ENCODE results near the gene ZNF22. TPM values are rescaled to one million over a fixed set of nuclear protein-coding genes. Genes with fewer than 3 reads are reported as not detected.

ZNF22 gene
- total RNA-seq, 1 experiment from 2014 or later, result 13.5 TPM

- ATAC-seq (no peak), DNase-seq (ENCODE audit: low read depth, low spot score) (no peak)
- CTCF ChIA-PET, result no interaction called here
- no peaks in the 10 kb centered on the region for H3K79me2 ChIP-seq (ENCODE audit: insufficient read depth, low read length)
- intact Hi-C loops (cut with micrococcal nuclease), result no loop called here
- no peaks in the 10 kb centered on the region for H3K9me2 ChIP-seq (ENCODE audit: insufficient read depth)
- no peak overlapping the region for H3K27ac ChIP-seq (ENCODE audit: low read depth, low read length)
- H3K9ac ChIP-seq (ENCODE audit: low read length), result no peak overlapping the region
- no peaks in the 10 kb centered on the region for H4K20me1 ChIP-seq (ENCODE audit: insufficient read depth)
- H3K27me3 ChIP-seq (ENCODE audit: insufficient read depth, low read length), result 0 out of 2 replicates have a peak, but pooled peaks cover 5% of the 10 kb centered on the region
- TF ChIP-seq POLR2AphosphoS5 (IDR thresholded peaks at IDR 0.05; ENCODE audit: low read depth, low read length), result no peak
- no peak for TF ChIP-seq YY1 (IDR thresholded peaks at IDR 0.05; ENCODE audit: extremely low read depth, insufficient replicate concordance, low read depth, low read length)
- POLR2A ChIA-PET, result no interaction called here
- RAD21 ChIA-PET (ENCODE audit: low non-redundant PET in 1 of 2, low total read pairs in 2 of 2, uncharacterized antibody in 2 of 2, unreplicated experiment in 2 of 2), result no interaction called here
- no peak overlapping the region for H3K4me2 ChIP-seq (ENCODE audit: low read length)
- BruUV-seq (replicated peaks), result no TSS peak
- peaks cover 0 to 7% of the 10 kb centered on the region in 2 experiments; a peak in 1 of 4 replicates for H3K4me1 ChIP-seq (ENCODE audit: control insufficient read depth in 1 of 2, insufficient read depth in 2 of 2, low read length in 2 of 2)
- H3K9me3 ChIP-seq (ENCODE audit: control insufficient read depth in 1 of 2, insufficient read depth in 1 of 2, low read depth in 1 of 2, low read length in 2 of 2), result no peaks in the 10 kb centered on the region
- no peak overlapping the region for H2AFZ ChIP-seq (ENCODE audit: low read depth, low read length, poor library complexity, severe bottlenecking)
- H3K4me3 ChIP-seq (replicated peaks in 1 of 2; ENCODE audit: low read depth in 1 of 2, low read length in 2 of 2), result no peak overlapping the region
- no peaks in the 10 kb centered on the region for H3K36me3 ChIP-seq (ENCODE audit: control insufficient read depth in 1 of 2, insufficient read depth in 2 of 2, low read length in 2 of 2)
Observed at GRCh38 chr10:44995914-44996669, 4.6 kb upstream of the ZNF22 start.

GRCh38 chr10:44997105-44997748, 3.5 kb upstream of the ZNF22 start:
- no peaks in the 10 kb centered on the region for H3K36me3 ChIP-seq (ENCODE audit: control insufficient read depth in 1 of 2, insufficient read depth in 2 of 2, low read length in 2 of 2)
- TF ChIP-seq SRF (IDR thresholded peaks at IDR 0.05; ENCODE audit: low read depth), result no peak
- no peak for TF ChIP-seq ZBTB33 (IDR thresholded peaks at IDR 0.05; ENCODE audit: extremely low read depth, insufficient replicate concordance, low read length)
- TF ChIP-seq ELF1 (IDR thresholded peaks at IDR 0.05; ENCODE audit: borderline replicate concordance, low read depth), result no peak
- no peak for TF ChIP-seq MAX (IDR thresholded peaks at IDR 0.05)
- TF ChIP-seq ZNF274 (IDR thresholded peaks at IDR 0.05; ENCODE audit: low read depth, low read length), result no peak
- TF ChIP-seq CEBPB (IDR thresholded peaks at IDR 0.05; ENCODE audit: low read depth), result no peak
- no peak for TF ChIP-seq EZH2 (IDR thresholded peaks at IDR 0.05)
- no peak for TF ChIP-seq EZH2phosphoT487 (IDR thresholded peaks at IDR 0.05; ENCODE audit: borderline replicate concordance)
- TF ChIP-seq ATF3 (IDR thresholded peaks at IDR 0.05), result no peak
- no peak for TF ChIP-seq ZFX (IDR thresholded peaks at IDR 0.05)
- TF ChIP-seq CBX3 (IDR thresholded peaks at IDR 0.05; ENCODE audit: low read depth), result no peak
- TF ChIP-seq JUND (IDR thresholded peaks at IDR 0.05), result no peak
- TF ChIP-seq RAD21 (IDR thresholded peaks at IDR 0.05; ENCODE audit: low read depth), result no peak
- no peak overlapping the region for H2AFZ ChIP-seq (ENCODE audit: low read depth, low read length, poor library complexity, severe bottlenecking)
- intact Hi-C loops (cut with micrococcal nuclease), result no loop called here
- ATAC-seq (no peak), DNase-seq (ENCODE audit: low read depth, low spot score) (no peak)
- no peak overlapping the region for H3K4me2 ChIP-seq (ENCODE audit: low read length)
- no peak overlapping the region for H3K27ac ChIP-seq (ENCODE audit: low read depth, low read length)
- peaks cover 0 to 7% of the 10 kb centered on the region in 2 experiments; a peak in 1 of 4 replicates for H3K4me1 ChIP-seq (ENCODE audit: control insufficient read depth in 1 of 2, insufficient read depth in 2 of 2, low read length in 2 of 2)
- H3K9me2 ChIP-seq (ENCODE audit: insufficient read depth), result no peaks in the 10 kb centered on the region
- no peaks in the 10 kb centered on the region for H4K20me1 ChIP-seq (ENCODE audit: insufficient read depth)
- peaks cover 11% of the 10 kb centered on the region for H3K79me2 ChIP-seq (ENCODE audit: insufficient read depth, low read length)
- no peaks in the 10 kb centered on the region for H3K9me3 ChIP-seq (ENCODE audit: control insufficient read depth in 1 of 2, insufficient read depth in 1 of 2, low read depth in 1 of 2, low read length in 2 of 2)
- H3K9ac ChIP-seq (ENCODE audit: low read length), result no peak overlapping the region
- ChIA-PET RAD21 (ENCODE audit: low non-redundant PET in 1 of 2, low total read pairs in 2 of 2, uncharacterized antibody in 2 of 2, unreplicated experiment in 2 of 2) (no interaction called here), POLR2A (no interaction called here), CTCF (interaction anchor here (1.5 kb wide), 1 partner anchor 64 kb away, joined by 3 read pairs; no protein-coding TSS in a partner anchor)
- BruUV-seq (replicated peaks), result no TSS peak
- no peak overlapping the region for H3K4me3 ChIP-seq (replicated peaks in 1 of 2; ENCODE audit: low read depth in 1 of 2, low read length in 2 of 2)
- 0 out of 2 replicates have a peak, but pooled peaks cover 5% of the 10 kb centered on the region for H3K27me3 ChIP-seq (ENCODE audit: insufficient read depth, low read length)
